ENCODE data around the gene AUP1. TPM values are rescaled to one million over a fixed set of nuclear protein-coding genes. Genes with fewer than 3 reads are reported as not detected.

Gene AUP1, protein sequence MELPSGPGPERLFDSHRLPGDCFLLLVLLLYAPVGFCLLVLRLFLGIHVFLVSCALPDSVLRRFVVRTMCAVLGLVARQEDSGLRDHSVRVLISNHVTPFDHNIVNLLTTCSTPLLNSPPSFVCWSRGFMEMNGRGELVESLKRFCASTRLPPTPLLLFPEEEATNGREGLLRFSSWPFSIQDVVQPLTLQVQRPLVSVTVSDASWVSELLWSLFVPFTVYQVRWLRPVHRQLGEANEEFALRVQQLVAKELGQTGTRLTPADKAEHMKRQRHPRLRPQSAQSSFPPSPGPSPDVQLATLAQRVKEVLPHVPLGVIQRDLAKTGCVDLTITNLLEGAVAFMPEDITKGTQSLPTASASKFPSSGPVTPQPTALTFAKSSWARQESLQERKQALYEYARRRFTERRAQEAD
- total RNA-seq (103 and 109 TPM in 2 replicates), polyA plus RNA-seq (187 and 203 TPM in 2 replicates), polyA minus RNA-seq (75.9 and 98.4 TPM in 2 replicates), Bru-seq, nascent RNA (percentile 86 among the genes with signal in this experiment), BruChase-seq, experiment 1, labeled RNA remaining after a 6-hour chase (percentile 97 among the genes with signal in this experiment), BruChase-seq, experiment 2, labeled RNA remaining after a 2-hour chase (percentile 97 among the genes with signal in this experiment)
- 135 and 136 TPM in 2 replicates for polyA plus RNA-seq (2011; cell fraction: cytosol; rRNA removed)
- 688 and 725 TPM in 2 replicates for polyA plus RNA-seq (2011; cell fraction: nucleus; rRNA removed)
- polyA plus RNA-seq (2012): 94.6 and 97.7 TPM in 2 replicates
- polyA minus RNA-seq (2011; cell fraction: cytosol; rRNA and poly(A)+ RNA removed): 117 TPM
- 108 and 112 TPM in 2 replicates for polyA minus RNA-seq (2011; cell fraction: nucleus; rRNA and poly(A)+ RNA removed)
- long read RNA-seq, transcript AUP1-201 (12 exons, 1,695 nt): major isoform, 272 of 443 reads
- long read RNA-seq, transcript AUP1-204 (11 exons, 1,645 nt): minor isoform, 19 of 443 reads
- long read RNA-seq, transcript AUP1-202 (12 exons, 1,581 nt): minor isoform, 13 of 443 reads
- long read RNA-seq, partial matches to known transcripts: 49 of 443 reads
- long read RNA-seq, other reads (novel, unspliced or antisense): 87 of 443 reads

DNA sequence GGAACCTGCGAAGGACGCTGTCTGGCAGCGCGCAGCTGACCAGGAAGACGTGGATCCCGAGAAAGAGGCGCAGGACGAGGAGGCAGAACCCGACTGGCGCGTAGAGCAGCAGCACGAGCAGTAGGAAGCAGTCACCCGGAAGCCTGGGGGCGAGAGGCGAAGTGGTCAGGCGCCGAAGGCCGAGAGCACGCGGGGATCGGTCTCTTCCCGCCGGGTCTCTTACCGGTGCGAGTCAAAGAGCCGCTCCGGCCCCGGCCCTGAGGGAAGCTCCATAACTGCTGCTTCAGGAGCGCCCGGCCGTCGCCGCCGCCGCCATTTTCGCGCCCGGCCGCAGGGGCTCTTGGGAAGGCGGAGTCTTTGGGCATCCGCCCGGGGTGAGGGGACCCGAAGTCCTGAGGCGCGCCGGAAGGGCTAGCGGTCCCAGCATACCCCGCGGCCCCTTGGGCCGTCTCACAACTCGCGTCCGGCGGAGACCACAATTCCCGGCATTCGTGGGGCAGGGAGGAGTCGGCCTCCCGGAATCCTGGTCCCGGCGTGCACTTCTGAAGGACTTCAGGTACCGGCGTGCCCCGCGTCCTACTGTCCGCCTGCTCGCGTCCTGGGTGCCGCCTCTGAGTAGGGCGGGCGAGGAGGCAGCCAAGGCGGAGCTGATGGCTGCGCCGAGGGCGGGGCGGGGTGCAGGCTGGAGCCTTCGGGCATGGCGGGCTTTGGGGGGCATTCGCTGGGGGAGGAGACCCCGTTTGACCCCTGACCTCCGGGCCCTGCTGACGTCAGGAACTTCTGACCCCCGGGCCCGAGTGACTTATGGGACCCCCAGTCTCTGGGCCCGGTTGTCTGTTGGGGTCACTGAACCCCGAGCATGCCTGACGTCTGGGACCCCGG lies at the start of gene AUP1, which contains the start of gene HTRA2:
TSS of gene AUP1 (minus strand) at position 350 of the 882 bp plus-strand sequence. CDS start at position 273, 77 bp downstream.
TSS of gene HTRA2 (plus strand) at position 577 of the 882 bp plus-strand sequence. CDS start at position 651, 74 bp downstream.
- FAIRE-seq (peak; percentile 100), DNase-seq (ENCODE audit: low read depth, low spot score) (peak; percentile 97)
- H3K27me3 ChIP-seq (ENCODE audit: control insufficient read depth in 2 of 2, insufficient read depth in 2 of 2, low read length in 2 of 2): no peaks in the 10 kb centered on the region
- no peaks in the 10 kb centered on the region for H3K9me3 ChIP-seq (replicated peaks; ENCODE audit: control insufficient read depth, insufficient read depth, low read length)
- peak within 1 kb of the TSS; percentile 78 for H3K9ac ChIP-seq (replicated peaks; ENCODE audit: extremely low read depth, insufficient read depth, low read length)
- peaks cover 19% of the 10 kb centered on the region for H3K79me2 ChIP-seq (ENCODE audit: control insufficient read depth, insufficient read depth, low read length)
- TF ChIP-seq GATA2 (IDR thresholded peaks at IDR 0.05; ENCODE audit: insufficient read depth, insufficient read length, low read depth, low read length) (no peak), POLR2AphosphoS5 (IDR thresholded peaks at IDR 0.05; ENCODE audit: insufficient read depth, low read depth, low read length) (peak; percentile 98), JUN (IDR thresholded peaks at IDR 0.05; ENCODE audit: borderline replicate concordance, insufficient read depth, insufficient read length, low read depth) (no peak), POLR2A (IDR thresholded peaks at IDR 0.05; ENCODE audit: low read depth, low read length) (peak; percentile 96)
- TF ChIP-seq, protein P1, sequence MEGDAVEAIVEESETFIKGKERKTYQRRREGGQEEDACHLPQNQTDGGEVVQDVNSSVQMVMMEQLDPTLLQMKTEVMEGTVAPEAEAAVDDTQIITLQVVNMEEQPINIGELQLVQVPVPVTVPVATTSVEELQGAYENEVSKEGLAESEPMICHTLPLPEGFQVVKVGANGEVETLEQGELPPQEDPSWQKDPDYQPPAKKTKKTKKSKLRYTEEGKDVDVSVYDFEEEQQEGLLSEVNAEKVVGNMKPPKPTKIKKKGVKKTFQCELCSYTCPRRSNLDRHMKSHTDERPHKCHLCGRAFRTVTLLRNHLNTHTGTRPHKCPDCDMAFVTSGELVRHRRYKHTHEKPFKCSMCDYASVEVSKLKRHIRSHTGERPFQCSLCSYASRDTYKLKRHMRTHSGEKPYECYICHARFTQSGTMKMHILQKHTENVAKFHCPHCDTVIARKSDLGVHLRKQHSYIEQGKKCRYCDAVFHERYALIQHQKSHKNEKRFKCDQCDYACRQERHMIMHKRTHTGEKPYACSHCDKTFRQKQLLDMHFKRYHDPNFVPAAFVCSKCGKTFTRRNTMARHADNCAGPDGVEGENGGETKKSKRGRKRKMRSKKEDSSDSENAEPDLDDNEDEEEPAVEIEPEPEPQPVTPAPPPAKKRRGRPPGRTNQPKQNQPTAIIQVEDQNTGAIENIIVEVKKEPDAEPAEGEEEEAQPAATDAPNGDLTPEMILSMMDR (IDR thresholded peaks at IDR 0.05; ENCODE audit: extremely low read depth in 1 of 2, insufficient read depth in 1 of 2, low read depth in 1 of 2, low read length in 2 of 2): no peak
- CTCF ChIA-PET: interaction anchor here (0.6 to 5.2 kb wide), 4 partner anchors 9 to 58 kb away, joined by 3 to 82 read pairs (median 5); partner anchors contain the start of genes CCDC142 and TTC31
- H3K27ac ChIP-seq (ENCODE audit: insufficient read depth, low read depth, low read length): peak within 1 kb of the TSS; percentile 74
- intact Hi-C loops (cut with micrococcal nuclease): loop anchor here (1.0 to 5.0 kb wide), 11 partner anchors 13 to 793 kb away; partner anchors contain the start of genes DOK1, INO80B, LBX2 and PCGF1
- BruUV-seq (replicated peaks): no TSS peak
- H3K4me1 ChIP-seq (ENCODE audit: control insufficient read depth, extremely low read depth, insufficient read depth, low read length): peaks cover 20% of the 10 kb centered on the region
- H3K9me1 ChIP-seq (replicated peaks; ENCODE audit: control insufficient read depth, extremely low read depth, insufficient read depth, low read length): no peaks in the 10 kb centered on the region
- H4K20me1 ChIP-seq (replicated peaks; ENCODE audit: control insufficient read depth, extremely low read depth, insufficient read depth, low read length): no peaks in the 10 kb centered on the region
- peaks cover 6 to 26% of the 10 kb centered on the region in 2 experiments for H3K36me3 ChIP-seq (ENCODE audit: control insufficient read depth in 2 of 2, extremely low read depth in 1 of 2, insufficient read depth in 2 of 2, low read length in 2 of 2)
- dilution Hi-C loops (cut with MboI; ENCODE audit: extremely low pct_ligation_motif_present, low sequenced_read_pairs): no loop called here
- peak within 1 kb of the TSS; percentile 77 to 90 (median 81) for H3K4me3 ChIP-seq (replicated peaks in 1 of 3; ENCODE audit: insufficient read depth in 1 of 3, low read depth in 1 of 3, low read length in 3 of 3)
- H3K4me2 ChIP-seq (ENCODE audit: insufficient read depth, low read length): peak within 1 kb of the TSS; percentile 89
- peak within 1 kb of the TSS; percentile 84 for H2AFZ ChIP-seq (ENCODE audit: low read depth, low read length)
- POLR2A ChIA-PET: interaction anchor here (0.6 to 1.2 kb wide), 4 partner anchors 8 to 71 kb away, joined by 3 read pairs; partner anchors contain the start of genes LBX2 and WBP1

Measured in endothelial cell of umbilical vein (primary cell).